NCI-H2171 (cell line): ENCODE results near the gene ANKRD63.

Experiments
- DNase-seq: peaks from one replicate; lab custom pipeline; 2025; lab: John Stamatoyannopoulos, UW

ANKRD63 gene

GRCh38 chr15:40279437-40280141 lies 3.3 kb downstream of the ANKRD63 start:
- peak; percentile 26 for DNase-seq

DNA sequence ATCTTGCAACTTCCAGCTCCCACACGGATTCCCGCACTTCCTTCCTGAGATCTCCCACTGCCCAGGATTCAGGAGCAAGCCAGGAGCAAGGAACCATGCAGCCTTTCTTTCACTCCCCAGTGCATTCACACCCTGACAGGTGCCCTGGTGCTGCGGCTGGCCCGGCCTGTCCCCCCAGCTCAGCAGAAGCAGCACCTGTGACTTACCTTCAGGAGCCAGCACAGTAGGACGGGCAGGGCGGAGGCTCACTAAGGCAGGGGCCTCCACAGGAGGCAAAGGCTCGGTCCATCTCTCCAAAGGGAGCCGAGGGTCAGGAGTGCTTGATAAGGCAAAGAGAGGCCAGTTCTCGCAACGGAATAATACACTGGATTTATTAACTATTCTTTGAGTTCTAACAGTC lies 4.8 kb downstream of the ANKRD63 start:
- no peak for DNase-seq

GRCh38 chr15:40277471-40277870 lies 5.4 kb downstream of the ANKRD63 start:
- DNase-seq = no peak

DNA sequence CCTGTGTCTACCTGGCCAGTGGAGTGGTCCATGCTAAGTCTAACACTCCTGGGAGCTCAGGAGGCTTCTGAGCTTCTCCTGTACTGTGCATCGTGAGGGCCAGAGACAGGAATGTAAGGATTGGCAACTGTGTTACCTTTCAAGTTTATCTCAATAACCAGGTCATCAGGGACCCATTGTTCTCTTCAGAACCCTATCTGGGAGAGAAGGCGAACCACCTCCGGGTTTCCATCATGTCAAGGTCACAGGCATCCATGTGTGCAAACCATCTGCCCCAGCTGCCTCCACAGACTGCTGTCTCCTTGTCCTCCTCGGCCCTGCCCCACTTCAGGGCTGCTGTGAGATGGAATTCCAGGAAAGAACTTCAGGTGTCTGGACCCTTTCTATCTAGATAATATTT lies 5.9 kb downstream of the ANKRD63 start:
- no peak for DNase-seq

DNA sequence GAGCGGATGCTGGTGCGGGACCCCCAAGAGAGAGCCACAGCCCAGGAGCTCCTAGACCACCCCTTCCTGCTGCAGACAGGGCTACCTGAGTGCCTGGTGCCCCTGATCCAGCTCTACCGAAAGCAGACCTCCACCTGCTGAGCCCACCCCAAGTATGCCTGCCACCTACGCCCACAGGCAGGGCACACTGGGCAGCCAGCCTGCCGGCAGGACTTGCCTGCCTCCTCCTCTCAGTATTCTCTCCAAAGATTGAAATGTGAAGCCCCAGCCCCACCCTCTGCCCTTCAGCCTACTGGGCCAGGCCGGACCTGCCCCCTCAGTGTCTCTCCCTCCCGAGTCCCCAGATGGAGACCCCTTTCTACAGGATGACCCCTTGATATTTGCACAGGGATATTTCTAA lies 6.9 kb downstream of the ANKRD63 start:
- DNase-seq = no peak

DNA sequence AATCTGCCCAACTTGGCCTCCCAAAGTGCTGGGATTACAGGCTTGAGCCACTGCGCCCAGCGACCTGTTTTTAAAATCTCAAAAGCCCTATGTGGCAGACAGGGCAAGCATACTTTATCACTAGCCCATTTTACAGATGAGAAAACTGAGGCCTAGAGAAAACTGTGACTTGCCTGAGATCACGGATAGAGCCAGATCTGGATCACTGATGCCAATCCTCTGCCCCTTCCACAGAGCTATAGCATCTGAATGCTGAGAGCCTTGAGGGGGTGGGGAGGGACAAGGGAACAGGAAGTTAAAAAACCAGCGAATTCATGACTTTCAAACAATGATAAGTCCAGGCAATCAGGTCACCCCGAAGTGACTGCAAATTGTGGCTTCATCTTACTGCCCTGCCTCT lies 7.3 kb downstream of the ANKRD63 start:
- no peak for DNase-seq

DNA sequence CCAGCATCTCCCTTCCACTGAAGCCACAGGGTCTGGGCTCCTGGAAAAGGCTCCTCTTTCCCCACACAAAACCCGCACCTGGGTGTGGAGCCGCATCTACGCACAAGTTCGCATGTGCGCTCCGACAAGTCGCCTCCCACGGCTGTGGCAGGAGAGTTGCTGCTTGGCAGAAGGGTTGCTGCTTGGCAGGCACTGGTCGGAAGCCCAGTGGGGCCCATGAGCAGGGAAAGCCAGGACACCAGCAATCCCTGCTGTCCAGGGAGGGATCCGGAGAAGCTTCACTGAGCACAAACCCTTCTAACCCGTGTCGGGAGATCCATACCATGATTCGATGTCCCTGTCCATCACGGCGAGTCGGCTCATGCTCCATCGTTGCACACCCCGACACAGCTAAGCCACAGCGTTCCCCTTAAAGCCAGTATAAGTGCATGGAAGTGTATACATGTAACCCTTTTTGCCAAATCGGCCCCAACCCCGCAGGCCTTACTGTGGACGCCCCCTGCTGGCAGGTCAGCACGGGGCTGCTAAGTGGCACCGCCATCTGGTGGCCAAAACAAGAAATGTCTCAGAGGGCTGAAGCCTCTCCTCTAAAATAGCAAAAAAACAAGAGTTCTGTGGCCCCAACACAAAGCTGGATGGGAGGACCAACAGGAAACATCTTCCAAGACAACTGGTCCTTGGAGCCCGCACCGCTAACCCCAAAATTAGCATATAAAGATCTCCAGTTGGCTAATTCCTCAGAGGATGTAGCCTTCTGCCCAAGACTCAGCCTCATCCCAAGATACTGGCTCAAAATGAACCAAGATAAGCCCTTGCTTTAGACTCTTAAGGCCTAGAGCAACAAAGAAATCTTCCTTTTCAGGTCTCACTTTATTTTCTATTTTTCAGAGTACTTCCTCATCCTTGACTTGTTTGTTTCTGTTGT lies 8.3 kb downstream of the ANKRD63 start:
- DNase-seq = peak; percentile 55

DNA sequence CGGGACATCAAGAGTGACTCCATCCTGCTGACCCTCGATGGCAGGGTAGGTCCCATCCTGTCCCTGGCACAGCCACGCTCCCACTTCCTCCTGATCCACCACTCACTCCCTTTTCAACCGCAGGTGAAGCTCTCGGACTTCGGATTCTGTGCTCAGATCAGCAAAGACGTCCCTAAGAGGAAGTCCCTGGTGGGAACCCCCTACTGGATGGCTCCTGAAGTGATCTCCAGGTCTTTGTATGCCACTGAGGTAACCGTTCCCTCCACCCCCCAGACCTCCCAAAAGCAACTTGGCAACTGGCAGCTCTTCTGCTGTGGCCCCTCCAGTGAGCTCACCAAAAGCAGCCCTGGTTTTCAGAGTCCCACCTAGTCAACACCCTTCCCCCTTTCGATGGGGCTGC lies 9.4 kb downstream of the ANKRD63 start:
- no peak for DNase-seq

DNA sequence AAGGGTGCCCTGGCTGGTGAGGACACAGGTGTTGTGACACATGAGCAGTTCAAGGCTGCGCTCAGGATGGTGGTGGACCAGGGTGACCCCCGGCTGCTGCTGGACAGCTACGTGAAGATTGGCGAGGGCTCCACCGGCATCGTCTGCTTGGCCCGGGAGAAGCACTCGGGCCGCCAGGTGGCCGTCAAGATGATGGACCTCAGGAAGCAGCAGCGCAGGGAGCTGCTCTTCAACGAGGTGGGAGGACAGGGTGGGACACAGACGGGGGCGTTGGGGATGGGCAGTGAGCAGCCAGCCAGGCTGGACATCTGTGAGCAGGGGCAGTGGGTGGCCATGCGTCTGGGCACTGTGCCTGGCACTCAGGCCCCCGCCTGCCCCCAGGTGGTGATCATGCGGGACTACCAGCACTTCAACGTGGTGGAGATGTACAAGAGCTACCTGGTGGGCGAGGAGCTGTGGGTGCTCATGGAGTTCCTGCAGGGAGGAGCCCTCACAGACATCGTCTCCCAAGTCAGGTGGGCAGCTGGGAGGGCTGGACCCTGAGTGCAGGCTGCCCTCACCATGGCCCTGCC lies 10.3 kb downstream of the ANKRD63 start:
- DNase-seq = no peak

- no peak for DNase-seq
Observed at GRCh38 chr15:40271685-40272484, 11.0 kb downstream of the ANKRD63 start.

- no peak for DNase-seq
Observed at GRCh38 chr15:40270246-40270995, 12.4 kb downstream of the ANKRD63 start.

DNA sequence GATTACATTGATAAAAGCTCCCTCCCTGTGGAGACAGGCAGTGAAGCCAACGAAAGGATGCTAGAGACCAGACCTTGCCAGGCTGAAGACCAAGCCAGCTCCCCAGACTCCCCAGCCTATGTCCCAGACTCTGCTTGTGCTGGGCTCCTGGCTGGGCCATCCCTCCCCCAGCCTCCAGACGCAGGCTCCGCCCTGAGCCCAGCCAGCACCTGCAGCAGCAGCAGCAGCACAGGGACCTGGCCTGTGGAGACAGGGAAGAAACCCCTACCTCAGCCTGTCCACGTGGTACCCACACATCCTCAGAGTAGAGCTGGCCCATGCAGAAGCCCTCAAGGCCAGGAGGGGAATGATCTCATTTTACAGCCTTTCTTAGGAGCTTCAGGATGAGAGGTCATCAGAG lies 13.3 kb downstream of the ANKRD63 start:
- DNase-seq = no peak

- no peak for DNase-seq
Observed at GRCh38 chr15:40267670-40268069, 15.2 kb downstream of the ANKRD63 start.

- DNase-seq = no peak
Observed at GRCh38 chr15:40266828-40267304, 16.0 kb downstream of the ANKRD63 start.

DNA sequence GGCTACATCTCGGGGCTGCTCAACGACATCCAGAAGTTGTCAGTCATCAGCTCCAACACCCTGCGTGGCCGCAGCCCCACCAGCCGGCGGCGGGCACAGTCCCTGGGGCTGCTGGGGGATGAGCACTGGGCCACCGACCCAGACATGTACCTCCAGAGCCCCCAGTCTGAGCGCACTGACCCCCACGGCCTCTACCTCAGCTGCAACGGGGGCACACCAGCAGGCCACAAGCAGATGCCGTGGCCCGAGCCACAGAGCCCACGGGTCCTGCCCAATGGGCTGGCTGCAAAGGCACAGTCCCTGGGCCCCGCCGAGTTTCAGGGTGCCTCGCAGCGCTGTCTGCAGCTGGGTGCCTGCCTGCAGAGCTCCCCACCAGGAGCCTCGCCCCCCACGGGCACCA lies 17.0 kb downstream of the ANKRD63 start:
- DNase-seq = no peak

- peak; percentile 34 for DNase-seq
Observed at GRCh38 chr15:40265355-40265754, 17.5 kb downstream of the ANKRD63 start.

- DNase-seq = no peak
Observed at GRCh38 chr15:40264321-40265153, 18.3 kb downstream of the ANKRD63 start.

- no peak for DNase-seq
Observed at GRCh38 chr15:40263024-40263754, 19.7 kb downstream of the ANKRD63 start.

GRCh38 chr15:40259021-40259420 lies 23.8 kb downstream of the ANKRD63 start:
- DNase-seq = no peak

GRCh38 chr15:40258544-40258943 lies 24.3 kb downstream of the ANKRD63 start:
- DNase-seq = no peak
